Measurements from ENCODE around the gene DDX1. TPM values are rescaled to one million over a fixed set of nuclear protein-coding genes. Genes with fewer than 3 reads are reported as not detected.

Gene DDX1
- total RNA-seq, 1 experiment from 2014 or later, result 154 TPM

- H3K9me3 ChIP-seq (ENCODE audit: low read depth, low read length, poor library complexity, severe bottlenecking), result no peaks in the 10 kb centered on the region
- ChIA-PET POLR2A (ENCODE audit: low non-redundant PET) (no interaction called here), CTCF (no interaction called here)
- H3K27ac ChIP-seq (ENCODE audit: low read depth, low read length, poor library complexity, severe bottlenecking), result no peak overlapping the region
- no peaks in the 10 kb centered on the region for H3K36me3 ChIP-seq (ENCODE audit: insufficient read depth, low read length, poor library complexity, severe bottlenecking)
- no peaks in the 10 kb centered on the region for H3K27me3 ChIP-seq (replicated peaks; ENCODE audit: insufficient read depth, low read depth, low read length, poor library complexity)
- DNase-seq (ENCODE audit: low spot score), result no peak
- H3K4me3 ChIP-seq (ENCODE audit: low read depth, low read length, poor library complexity, severe bottlenecking), result no peak overlapping the region
- BruUV-seq (replicated peaks), result no TSS peak
- TF ChIP-seq CTCF (conservative IDR thresholded peaks at IDR 0.05; ENCODE audit: low read depth, low read length), result no peak
- no peak for TF ChIP-seq EZH2 (IDR thresholded peaks at IDR 0.05; ENCODE audit: borderline replicate concordance, low read depth, low read length, poor library complexity, severe bottlenecking)
- no peaks in the 10 kb centered on the region for H3K4me1 ChIP-seq (ENCODE audit: insufficient read depth, low read length, poor library complexity, severe bottlenecking)
- intact Hi-C loops (cut with micrococcal nuclease; ENCODE audit: unreplicated experiment), result no loop called here
Measured at GRCh38 chr2:15650616-15651366, 59.1 kb downstream of the DDX1 start.

GRCh38 chr2:15651367-15651727 is 59.7 kb downstream of the DDX1 start:
- H3K36me3 ChIP-seq (ENCODE audit: insufficient read depth, low read length, poor library complexity, severe bottlenecking), result no peaks in the 10 kb centered on the region
- H3K27me3 ChIP-seq (replicated peaks; ENCODE audit: insufficient read depth, low read depth, low read length, poor library complexity), result no peaks in the 10 kb centered on the region
- H3K4me3 ChIP-seq (ENCODE audit: low read depth, low read length, poor library complexity, severe bottlenecking), result no peak overlapping the region
- CTCF ChIA-PET, result no interaction called here
- no TSS peak for BruUV-seq (replicated peaks)
- intact Hi-C loops (cut with micrococcal nuclease; ENCODE audit: unreplicated experiment), result no loop called here
- no peak for DNase-seq (ENCODE audit: low spot score)
- POLR2A ChIA-PET (ENCODE audit: low non-redundant PET), result no interaction called here
- H3K9me3 ChIP-seq (ENCODE audit: low read depth, low read length, poor library complexity, severe bottlenecking), result no peaks in the 10 kb centered on the region
- TF ChIP-seq CTCF (conservative IDR thresholded peaks at IDR 0.05; ENCODE audit: low read depth, low read length) (no peak), EZH2 (IDR thresholded peaks at IDR 0.05; ENCODE audit: borderline replicate concordance, low read depth, low read length, poor library complexity, severe bottlenecking) (no peak)
- no peaks in the 10 kb centered on the region for H3K4me1 ChIP-seq (ENCODE audit: insufficient read depth, low read length, poor library complexity, severe bottlenecking)
- H3K27ac ChIP-seq (ENCODE audit: low read depth, low read length, poor library complexity, severe bottlenecking), result no peak overlapping the region

- Histone ChIP-seq H3K4me1 (ENCODE audit: insufficient read depth, low read length, poor library complexity, severe bottlenecking) (no peaks in the 10 kb centered on the region), H3K36me3 (ENCODE audit: insufficient read depth, low read length, poor library complexity, severe bottlenecking) (no peaks in the 10 kb centered on the region), H3K27ac (ENCODE audit: low read depth, low read length, poor library complexity, severe bottlenecking) (no peak overlapping the region), H3K27me3 (replicated peaks; ENCODE audit: insufficient read depth, low read depth, low read length, poor library complexity) (no peaks in the 10 kb centered on the region), H3K9me3 (ENCODE audit: low read depth, low read length, poor library complexity, severe bottlenecking) (no peaks in the 10 kb centered on the region), H3K4me3 (ENCODE audit: low read depth, low read length, poor library complexity, severe bottlenecking) (no peak overlapping the region)
- ChIA-PET CTCF (no interaction called here), POLR2A (ENCODE audit: low non-redundant PET) (no interaction called here)
- TF ChIP-seq CTCF (conservative IDR thresholded peaks at IDR 0.05; ENCODE audit: low read depth, low read length), result no peak
- TF ChIP-seq EZH2 (IDR thresholded peaks at IDR 0.05; ENCODE audit: borderline replicate concordance, low read depth, low read length, poor library complexity, severe bottlenecking), result no peak
- no TSS peak for BruUV-seq (replicated peaks)
- intact Hi-C loops (cut with micrococcal nuclease; ENCODE audit: unreplicated experiment), result no loop called here
- DNase-seq (ENCODE audit: low spot score), result no peak
Measured at GRCh38 chr2:15652252-15652651, 60.6 kb downstream of the DDX1 start.
